SHP77 (cell line): ENCODE data around the gene MEGF11.
"Not testable (repeated sequence)": the region's sequence is repeated elsewhere in the genome, so short reads cannot be mapped to it uniquely, and the experiment has no call there.

Experiments
- DNase-seq, 2 experiments: peaks; one replicate each; lab custom pipeline; 2025; lab: John Stamatoyannopoulos, UW

The MEGF11 gene

DNA sequence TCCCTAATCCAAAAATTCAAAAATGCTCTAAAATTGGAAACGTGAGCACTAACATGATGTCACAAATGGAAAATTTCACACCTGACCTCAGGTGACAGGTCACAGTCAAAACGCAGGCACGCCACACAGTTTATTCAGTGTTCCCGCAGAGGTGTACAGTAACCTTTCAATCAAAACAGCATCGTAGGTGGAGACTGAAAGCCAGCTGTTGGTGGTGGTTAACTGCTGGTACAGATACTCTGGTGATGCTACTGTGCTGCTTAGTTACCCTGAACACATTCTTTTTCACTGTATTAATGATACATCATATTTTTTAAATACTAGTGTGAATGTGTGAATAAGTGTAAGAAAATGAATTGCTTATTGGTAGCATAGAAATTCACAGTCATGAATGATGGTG is 360.5 kb downstream of the MEGF11 start:
- DNase-seq, result no peak

DNA sequence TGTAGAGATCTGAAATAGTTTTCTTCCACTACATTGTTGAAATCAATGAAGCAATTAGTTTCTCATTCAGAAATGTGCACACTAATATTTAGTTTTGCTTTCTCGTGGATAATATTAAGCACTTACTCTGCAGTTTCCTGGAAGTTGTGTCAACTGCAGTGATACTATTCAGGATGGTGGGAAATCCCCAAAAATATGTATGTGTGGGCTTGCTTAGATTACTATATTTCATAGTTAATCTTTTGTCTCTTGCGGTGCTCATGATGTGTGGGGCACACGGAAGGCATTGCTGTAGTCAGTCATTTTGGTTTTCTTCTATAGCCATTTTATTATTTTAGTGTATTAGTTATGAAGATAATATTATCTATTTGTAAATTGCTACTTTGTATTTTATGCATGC is 364.6 kb downstream of the MEGF11 start:
- DNase-seq, result no peak

DNA sequence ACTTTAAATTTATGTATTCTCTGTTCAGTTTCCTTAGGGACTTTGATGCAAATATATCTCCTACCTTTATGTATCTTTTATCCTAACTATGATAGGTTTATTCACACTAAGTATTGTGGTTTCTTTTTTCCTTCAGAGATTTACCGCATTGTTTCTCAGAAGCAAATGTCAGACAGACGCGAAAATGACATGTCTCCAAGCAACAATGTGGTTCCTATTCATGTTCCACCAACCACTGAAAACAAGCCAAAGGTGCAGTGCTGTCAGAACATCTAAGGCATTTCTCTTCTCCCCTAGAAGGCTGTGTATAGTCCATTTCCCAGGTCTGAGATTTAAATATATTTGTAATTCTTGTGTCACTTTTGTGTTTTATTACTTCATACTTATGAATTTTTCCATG is 366.0 kb downstream of the MEGF11 start:
- no peak for DNase-seq

GRCh38 chr15:65885668-65886218 is 367.8 kb downstream of the MEGF11 start:
- no peak for DNase-seq

DNA sequence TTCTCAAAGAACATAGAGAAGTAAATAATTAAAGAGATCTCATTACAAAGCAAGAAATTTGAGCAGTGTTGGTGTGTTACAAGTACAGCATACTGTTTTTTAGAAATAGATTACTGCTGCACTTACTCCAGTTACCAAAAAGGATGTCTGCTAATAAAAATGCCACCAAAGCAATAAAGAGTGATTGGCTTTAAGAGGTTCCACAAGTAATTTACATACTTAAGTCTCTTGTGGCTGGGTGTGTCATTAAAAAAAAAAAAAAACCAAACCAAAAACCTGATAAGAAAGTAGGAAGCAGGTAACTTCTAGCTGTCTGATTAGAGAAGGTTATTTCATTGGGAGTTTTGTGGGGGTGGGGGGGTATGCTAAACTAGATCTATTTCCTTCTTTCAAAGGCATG is 369.0 kb downstream of the MEGF11 start:
- DNase-seq, result no peak

DNA sequence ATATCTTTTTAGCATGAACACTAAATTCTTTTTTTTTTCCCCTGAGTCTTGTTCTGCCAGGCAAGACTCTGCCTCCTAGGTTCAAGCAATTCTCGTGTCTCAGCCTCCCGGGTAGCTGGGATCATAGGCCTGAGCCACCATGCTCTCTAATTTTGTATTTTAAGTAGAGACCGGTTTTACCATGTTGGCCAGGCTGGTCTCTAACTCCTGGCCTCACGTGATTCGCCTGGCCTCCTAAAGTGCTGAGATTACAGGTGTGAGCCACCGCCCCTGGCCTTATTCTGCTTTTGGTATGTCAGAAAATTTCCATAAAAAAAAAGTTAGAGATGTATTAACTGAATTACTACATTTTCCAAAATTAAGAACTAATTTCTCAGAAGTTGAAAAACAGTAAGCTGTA is 370.0 kb downstream of the MEGF11 start:
- DNase-seq, result no peak

DNA sequence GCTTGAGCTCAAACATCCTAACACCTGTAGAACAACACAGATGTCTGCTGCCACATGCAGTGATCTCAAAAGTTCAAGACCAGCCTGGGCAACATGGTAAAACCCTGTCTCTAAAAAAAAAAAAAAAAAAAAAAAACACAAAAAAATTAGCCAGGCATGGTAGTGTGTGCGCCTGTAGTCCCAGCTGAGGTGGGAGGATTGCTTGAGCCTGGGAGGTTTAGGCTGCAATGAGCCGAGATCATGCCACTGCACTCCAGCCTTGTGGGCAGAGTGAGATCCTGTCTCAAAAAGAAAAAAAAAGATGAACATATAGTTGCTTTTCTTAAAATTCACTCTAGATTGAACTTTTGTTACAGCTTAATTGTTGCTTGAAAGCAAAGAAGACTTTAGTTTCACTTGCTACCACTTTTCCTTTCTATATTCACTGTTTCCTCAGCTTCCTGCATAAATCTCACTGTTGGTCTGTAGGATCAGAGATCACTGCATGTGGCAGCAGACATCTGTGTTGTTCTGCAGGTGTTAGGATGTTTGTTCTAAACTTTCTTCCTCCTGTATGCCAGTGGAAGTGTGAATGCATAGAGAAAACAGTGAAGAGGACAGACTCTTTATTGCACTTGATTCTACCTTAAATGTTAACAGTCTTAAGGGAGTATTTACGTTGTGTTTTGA is 371.6 kb downstream of the MEGF11 start:
- no peak for DNase-seq

- DNase-seq, result no peak
Measured at GRCh38 chr15:65877749-65878148, 375.8 kb downstream of the MEGF11 start.

GRCh38 chr15:65875458-65875857 is 378.1 kb downstream of the MEGF11 start:
- DNase-seq, result no peak

DNA sequence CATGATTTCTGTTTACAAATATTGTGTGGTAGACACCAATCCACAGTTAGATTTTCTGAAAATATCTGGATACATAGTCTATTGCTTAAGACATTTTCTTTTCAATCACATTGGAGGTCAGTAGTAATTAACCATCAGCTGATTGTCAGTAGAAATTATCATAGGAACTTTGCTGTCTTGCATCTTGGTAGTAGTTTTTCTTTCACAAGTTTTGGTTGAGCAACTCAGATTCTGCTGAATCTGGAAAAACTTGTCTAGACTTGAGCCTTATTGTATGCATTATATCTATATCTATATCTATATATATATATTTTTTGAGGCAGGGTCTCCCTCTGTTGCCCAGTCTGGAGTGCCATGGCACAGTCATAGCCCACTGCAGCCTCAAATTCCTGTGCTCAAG is 380.3 kb downstream of the MEGF11 start:
- no peak for DNase-seq

- DNase-seq, result not testable (repeated sequence)
Measured at GRCh38 chr15:65872596-65872995, 381.0 kb downstream of the MEGF11 start.

GRCh38 chr15:65871886-65872285 is 381.7 kb downstream of the MEGF11 start:
- DNase-seq, result not testable (repeated sequence)

DNA sequence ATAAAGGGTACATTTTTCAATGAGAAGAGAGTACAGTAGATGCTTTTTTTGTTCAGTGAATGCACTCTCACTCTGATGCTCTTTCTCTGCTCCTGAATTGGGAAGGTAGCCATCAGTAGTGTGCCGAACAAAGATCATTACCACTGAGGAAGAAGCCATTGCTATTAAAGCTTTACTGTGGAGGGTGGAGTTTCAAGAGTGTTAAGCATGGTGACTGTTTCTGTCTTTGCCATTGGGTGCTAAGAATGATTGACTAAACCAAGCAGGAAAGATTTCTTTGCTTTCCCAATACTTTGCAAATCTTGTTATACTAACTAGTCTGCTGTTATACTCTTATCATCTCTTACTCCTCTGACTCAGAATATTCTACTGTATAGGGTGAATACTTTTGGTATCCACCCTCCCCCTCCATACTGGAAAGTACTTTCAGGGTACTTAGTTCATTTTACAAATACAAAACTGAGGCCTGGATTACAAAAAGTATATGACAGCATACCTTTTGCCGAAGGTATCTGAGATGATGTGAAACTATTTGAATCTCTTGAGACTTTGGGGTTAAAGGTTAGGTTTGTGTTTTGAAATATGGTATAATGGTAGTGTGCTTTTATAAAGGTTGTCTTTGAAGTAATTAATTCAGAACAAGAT is 382.5 kb downstream of the MEGF11 start:
- DNase-seq, result no peak

DNA sequence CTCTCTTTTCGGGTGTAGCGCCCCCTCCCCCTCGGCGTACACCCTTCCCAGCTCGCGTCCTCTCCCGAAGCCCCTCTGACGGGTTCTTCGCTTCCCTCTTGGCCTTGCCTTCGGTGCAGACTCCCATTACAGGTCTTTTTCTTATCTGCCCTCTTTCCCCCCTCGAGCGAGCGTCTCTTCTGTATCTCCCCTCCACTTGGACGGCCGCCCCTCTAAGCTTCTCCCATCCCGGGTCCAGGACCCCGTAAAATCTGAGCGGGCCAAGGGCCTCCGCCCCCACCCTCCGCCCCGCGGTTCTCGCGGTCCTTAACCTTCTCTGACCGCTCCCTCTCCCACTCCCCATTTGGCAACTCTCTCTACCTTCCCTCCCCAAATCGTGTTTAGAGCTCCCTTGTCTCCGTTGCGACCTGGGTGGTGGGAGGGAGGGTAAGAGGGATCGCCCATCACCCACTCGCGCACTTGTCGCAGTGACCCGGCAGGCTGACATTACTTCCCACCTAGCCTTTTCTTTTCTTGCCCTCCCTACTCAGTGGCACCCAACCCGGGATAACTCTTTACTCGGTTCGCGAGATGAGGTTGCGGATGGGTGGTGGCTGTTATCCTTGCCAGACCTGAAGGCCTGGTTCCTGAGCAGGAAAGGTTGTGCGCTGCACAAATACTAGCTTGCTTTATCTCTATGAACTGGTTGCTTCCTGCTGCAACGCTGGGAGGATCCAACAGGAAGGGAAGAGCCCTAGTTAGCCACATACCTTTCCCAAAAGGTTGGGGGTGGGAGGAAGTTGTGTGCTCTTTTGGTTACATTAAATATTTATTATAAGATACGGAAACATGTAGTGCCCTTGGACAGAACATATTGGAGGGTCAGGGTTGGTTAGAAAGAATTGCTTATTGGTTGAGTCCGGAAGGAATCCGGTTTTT is 383.3 kb downstream of the MEGF11 start:
- DNase-seq, result peak; percentile 28 to 67

DNA sequence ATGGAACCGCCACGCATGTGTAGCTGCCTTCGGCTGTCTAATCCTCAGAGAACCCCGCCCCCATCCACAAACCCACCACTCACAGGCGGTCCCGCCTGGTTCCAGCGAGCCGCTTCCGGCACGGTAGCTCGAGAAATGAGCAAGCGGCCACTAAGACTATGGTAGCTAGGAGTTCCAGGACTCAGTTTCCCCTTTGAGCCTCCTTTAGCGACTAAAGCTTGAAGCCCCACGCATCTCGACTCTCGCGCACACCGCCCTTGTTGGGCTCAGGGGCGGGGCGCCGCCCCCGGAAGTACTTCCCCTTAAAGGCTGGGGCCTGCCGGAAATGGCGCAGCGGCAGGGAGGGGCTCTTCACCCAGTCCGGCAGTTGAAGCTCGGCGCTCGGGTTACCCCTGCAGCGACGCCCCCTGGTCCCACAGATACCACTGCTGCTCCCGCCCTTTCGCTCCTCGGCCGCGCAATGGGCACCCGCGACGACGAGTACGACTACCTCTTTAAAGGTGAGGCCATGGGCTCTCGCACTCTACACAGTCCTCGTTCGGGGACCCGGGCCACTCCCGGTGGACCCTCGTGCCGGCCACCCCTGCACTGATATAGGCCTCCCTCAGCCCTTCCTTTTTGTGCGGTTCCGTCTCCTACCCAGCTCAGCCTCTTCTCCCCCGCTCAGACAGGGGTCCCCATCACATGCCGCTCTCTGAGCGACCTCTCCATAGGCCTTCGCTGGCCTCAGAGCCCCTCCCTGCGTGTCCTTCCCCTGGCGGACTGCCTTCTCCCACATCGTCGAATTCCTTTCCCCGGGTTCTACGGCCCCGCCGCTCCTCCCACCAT is 384.2 kb downstream of the MEGF11 start, which contains the start of gene RAB11A:
Gene RAB11A, plus strand, starts transcription at position 366 of the 828 bp plus-strand sequence. Its CDS starts 95 bp downstream, at position 461.
- peak; percentile 98 to 99 for DNase-seq

DNA sequence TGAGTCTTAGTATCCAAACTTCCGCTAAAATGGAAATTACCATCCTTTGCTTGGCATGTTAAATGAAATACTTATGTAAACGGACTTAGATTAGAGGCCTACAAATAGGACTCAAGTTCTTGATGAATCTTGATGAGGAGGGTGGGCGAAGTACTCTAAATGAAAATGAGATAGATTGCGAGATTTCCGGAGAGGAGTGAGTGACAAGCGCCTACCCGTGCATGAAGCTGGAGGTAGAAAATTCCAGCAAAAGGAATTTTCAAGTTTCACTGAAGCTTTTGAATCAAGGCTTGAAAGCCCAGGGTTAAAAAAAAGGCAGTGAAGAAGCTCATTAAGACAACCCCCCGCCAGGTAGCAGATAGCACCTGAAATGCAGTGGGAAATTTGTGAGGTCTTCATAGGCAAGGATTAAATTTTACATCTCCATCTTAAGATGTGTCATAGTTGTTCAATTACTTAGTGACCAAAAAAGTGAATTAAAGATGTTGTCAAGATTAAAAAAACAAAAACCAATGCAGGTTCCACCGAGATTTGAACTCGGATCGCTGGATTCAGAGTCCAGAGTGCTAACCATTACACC is 384.9 kb downstream of the MEGF11 start:
- DNase-seq, result no peak

DNA sequence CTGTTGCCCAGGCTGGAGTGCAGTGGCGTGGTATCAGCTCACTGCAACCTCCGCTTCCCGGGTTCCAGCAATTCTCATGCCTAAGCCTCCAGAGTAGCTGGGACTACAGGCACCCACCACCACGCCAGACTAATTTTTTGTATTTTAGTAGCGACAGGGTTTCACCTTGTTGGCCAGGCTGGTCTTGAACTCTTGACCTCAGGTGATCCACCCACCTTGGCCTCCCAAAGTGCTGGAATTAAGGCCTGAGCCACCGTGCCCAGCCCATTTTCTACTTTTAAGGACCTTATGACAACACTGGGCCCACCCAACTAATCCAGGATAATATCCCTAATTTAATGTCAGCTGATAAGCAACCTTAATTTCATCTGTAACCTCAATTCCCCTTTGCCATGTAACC is 385.6 kb downstream of the MEGF11 start:
- DNase-seq, result not testable (repeated sequence)

DNA sequence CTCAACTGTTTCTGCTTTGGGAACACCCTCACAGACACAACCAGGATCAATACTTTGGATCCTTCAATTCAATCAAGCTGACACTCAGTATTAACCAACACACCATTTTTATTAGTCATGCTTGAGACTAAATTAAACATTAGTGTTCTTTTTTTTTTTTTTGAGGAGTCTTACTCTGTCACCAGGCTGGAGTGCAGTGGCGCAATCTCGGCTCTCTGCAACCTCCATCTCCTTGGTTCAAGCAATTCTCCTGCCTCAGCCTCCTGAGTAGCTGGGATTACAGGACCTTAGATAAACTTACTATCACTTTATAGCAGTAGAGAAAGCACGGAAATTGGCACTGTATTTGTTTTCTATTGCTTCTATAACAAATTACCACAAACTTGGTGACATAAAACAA is 386.3 kb downstream of the MEGF11 start:
- no peak for DNase-seq

DNA sequence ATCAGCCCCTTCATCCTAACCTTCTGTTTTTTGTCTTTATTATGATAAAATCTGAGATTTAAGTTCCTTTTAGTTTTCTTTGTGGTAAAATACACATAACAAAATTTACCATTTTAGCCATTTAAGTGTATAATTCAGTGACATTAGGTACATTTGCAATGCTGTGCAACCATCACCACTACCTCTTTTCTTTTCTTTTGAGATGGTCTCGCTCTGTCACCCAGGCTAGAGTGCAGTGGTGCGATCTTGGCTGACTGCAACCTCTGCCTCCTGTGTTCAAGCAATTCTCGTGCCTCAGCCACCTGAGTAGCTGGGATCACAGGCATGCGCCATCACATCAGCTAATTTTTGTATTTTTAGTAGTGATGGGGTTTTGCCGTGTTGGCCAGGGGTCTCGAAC is 390.4 kb downstream of the MEGF11 start:
- DNase-seq, result no peak

GRCh38 chr15:65862682-65863081 is 390.9 kb downstream of the MEGF11 start:
- peak; percentile 21 to 75 for DNase-seq
